Left lung (tissue), 10 donors: ENCODE measurements around the gene CADM1. TPM values are rescaled to one million over a fixed set of nuclear protein-coding genes. Genes with fewer than 3 reads are reported as not detected.

Experiments
- ATAC-seq: fragments of 200-7000 bp; cut with Tn5 transposase; one replicate; pipeline ENCODE4 v1.9.1; 2020; ENCODE audit warnings: moderate library complexity
- DNase-seq, 4 donors: peaks; one replicate each; pipeline ENCODE4 v3.0.0-alpha.2; 2013 to 2020
- H3K27ac ChIP-seq, 2 donors: fragments of 200-600 bp; sonication (generic) in 1 of 2; one replicate each; pipeline versions ENCODE4 v1.5.0 to v1.8.0; 2020 to 2021
- H3K27me3 ChIP-seq, 2 donors: fragments of 200-600 bp; sonication (generic) in 1 of 2; one replicate each; pipeline versions ENCODE4 v1.5.0 to v1.8.0; 2020 to 2021
- H3K36me3 ChIP-seq, 2 donors: fragments of 200-600 bp; sonication (generic) in 1 of 2; one replicate each; pipeline versions ENCODE4 v1.5.0 to v1.8.0; 2020 to 2021
- H3K4me1 ChIP-seq, 2 donors: fragments of 200-600 bp; one replicate each; pipeline ENCODE4 v1.8.0; 2021
- H3K4me3 ChIP-seq, 2 donors: fragments of 200-600 bp; sonication (generic) in 1 of 2; one replicate each; pipeline versions ENCODE4 v1.5.0 to v1.8.0; 2020 to 2021; ENCODE audit warnings: mild to moderate bottlenecking in 1 of 2
- H3K9me3 ChIP-seq, 2 donors: fragments of 200-600 bp; sonication (generic) in 1 of 2; one replicate each; pipeline versions ENCODE4 v1.5.0 to v1.8.0; 2020 to 2021
- intact Hi-C, 2 donors: fragments of 100-400 bp; cut with DNase I; formaldehyde crosslinking; loops; one replicate each; pipeline versions ENCODE4 v1.11.2 to v1.14.2; 2022
- polyA plus RNA-seq, 6 donors: library from polyadenylated mRNA; unstranded; fragments of 120-200 nt; gene quantifications; one replicate each; pipeline ENCODE4 v1.2.1, GENCODE V29; 2013; ENCODE audit not compliant: insufficient read length in 6 of 6
- total RNA-seq, 2 donors: library from RNA; stranded (reverse); fragmentation: NEBNext Ultra II Directional; extraction: Animal tissue kit (Norgen Biotek cat#: 25700); gene quantifications; one replicate each; pipeline ENCODE4 v1.2.1, GENCODE V29; 2021
- TF ChIP-seq, protein P1 (sequence below), 2 donors: fragments of 200-600 bp; sonication (generic) in 1 of 2; IDR thresholded peaks; one replicate each; pipeline versions ENCODE4 v1.5.0 to v1.8.0; 2021; ENCODE audit warnings: antibody characterized with exemption in 2 of 2
- donor health status: DM: no; HTN: yes; CAD: no.
- donor health status: DM: no; HTN: no; CAD: no.

Gene CADM1
- total and polyA plus RNA-seq, 8 donors = 105 to 307 (median 156) TPM

GRCh38 chr11:115362997-115363396, 141.2 kb downstream of the CADM1 start:
- no peaks in the 10 kb centered on the region for H3K9me3 ChIP-seq

GRCh38 chr11:115361025-115361424, 143.2 kb downstream of the CADM1 start:
- no peak for DNase-seq
- Histone ChIP-seq H3K36me3 (no peaks in the 10 kb centered on the region), H3K4me1 (no peaks in the 10 kb centered on the region), H3K27ac (no peak overlapping the region), H3K27me3 (no peaks in the 10 kb centered on the region), H3K4me3 (no peak overlapping the region), H3K9me3 (no peaks in the 10 kb centered on the region)
- TF ChIP-seq, protein P1, sequence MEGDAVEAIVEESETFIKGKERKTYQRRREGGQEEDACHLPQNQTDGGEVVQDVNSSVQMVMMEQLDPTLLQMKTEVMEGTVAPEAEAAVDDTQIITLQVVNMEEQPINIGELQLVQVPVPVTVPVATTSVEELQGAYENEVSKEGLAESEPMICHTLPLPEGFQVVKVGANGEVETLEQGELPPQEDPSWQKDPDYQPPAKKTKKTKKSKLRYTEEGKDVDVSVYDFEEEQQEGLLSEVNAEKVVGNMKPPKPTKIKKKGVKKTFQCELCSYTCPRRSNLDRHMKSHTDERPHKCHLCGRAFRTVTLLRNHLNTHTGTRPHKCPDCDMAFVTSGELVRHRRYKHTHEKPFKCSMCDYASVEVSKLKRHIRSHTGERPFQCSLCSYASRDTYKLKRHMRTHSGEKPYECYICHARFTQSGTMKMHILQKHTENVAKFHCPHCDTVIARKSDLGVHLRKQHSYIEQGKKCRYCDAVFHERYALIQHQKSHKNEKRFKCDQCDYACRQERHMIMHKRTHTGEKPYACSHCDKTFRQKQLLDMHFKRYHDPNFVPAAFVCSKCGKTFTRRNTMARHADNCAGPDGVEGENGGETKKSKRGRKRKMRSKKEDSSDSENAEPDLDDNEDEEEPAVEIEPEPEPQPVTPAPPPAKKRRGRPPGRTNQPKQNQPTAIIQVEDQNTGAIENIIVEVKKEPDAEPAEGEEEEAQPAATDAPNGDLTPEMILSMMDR (IDR thresholded peaks at IDR 0.05) = no peak
- intact Hi-C loops = no loop called here
- ATAC-seq = no peak

More at GRCh38 chr11:115362997-115363396, 141.2 kb downstream of the CADM1 start:
- no peaks in the 10 kb centered on the region for H3K27me3 ChIP-seq
- TF ChIP-seq, protein P1 (IDR thresholded peaks at IDR 0.05) = no peak
- intact Hi-C loops = no loop called here
- no peak overlapping the region for H3K27ac ChIP-seq
- H3K4me3 ChIP-seq = no peak overlapping the region
- no peaks in the 10 kb centered on the region for H3K36me3 ChIP-seq
- H3K4me1 ChIP-seq = no peaks in the 10 kb centered on the region
- ATAC-seq = no peak
- no peak for DNase-seq

DNA sequence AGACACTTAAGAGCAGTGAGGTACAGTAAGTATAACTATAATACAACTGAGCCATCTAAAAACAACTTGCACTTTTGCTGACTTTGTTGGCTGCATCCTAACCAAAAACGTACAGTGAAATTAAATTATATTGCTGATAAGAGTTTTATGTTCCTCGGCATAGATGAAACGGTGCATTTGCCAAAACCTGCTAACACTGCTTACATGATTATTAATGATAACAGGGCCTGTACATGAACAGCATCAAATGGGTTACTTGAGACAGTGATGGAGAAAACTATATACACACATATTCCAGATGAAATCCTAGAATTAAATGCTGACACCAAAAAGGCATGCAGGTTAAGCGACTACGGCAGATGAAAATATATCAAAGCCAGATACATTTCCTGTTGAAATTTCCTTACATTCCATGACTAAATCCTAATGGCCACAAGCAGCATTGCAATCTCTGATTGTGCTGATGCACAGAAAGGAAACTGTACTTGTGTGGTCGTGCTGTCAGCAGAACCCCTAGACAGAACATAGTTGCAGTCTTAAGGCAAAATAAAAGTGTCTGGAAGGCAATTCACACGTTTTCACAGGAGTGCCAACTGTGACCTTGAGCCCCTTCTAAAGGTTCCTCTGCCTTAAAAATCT, 143.9 kb downstream of the CADM1 start:
- no peaks in the 10 kb centered on the region for H3K4me1 ChIP-seq
- intact Hi-C loops = no loop called here
- ATAC-seq (no peak), DNase-seq (no peak)
- TF ChIP-seq, protein P1 (IDR thresholded peaks at IDR 0.05) = no peak
- H3K27me3 ChIP-seq = no peaks in the 10 kb centered on the region
- no peaks in the 10 kb centered on the region for H3K9me3 ChIP-seq
- no peak overlapping the region for H3K27ac ChIP-seq
- H3K4me3 ChIP-seq = no peak overlapping the region
- H3K36me3 ChIP-seq = no peaks in the 10 kb centered on the region

- H3K4me1 ChIP-seq = no peaks in the 10 kb centered on the region
- no peaks in the 10 kb centered on the region for H3K27me3 ChIP-seq
- no peak for DNase-seq
- intact Hi-C loops = no loop called here
- H3K27ac ChIP-seq = no peak overlapping the region
- no peaks in the 10 kb centered on the region for H3K36me3 ChIP-seq
- no peak overlapping the region for H3K4me3 ChIP-seq
- TF ChIP-seq, protein P1 (IDR thresholded peaks at IDR 0.05) = no peak
- H3K9me3 ChIP-seq = no peaks in the 10 kb centered on the region
- ATAC-seq = no peak
These were observed 147.1 kb downstream of the CADM1 start for GRCh38 chr11:115357066-115357465.

DNA sequence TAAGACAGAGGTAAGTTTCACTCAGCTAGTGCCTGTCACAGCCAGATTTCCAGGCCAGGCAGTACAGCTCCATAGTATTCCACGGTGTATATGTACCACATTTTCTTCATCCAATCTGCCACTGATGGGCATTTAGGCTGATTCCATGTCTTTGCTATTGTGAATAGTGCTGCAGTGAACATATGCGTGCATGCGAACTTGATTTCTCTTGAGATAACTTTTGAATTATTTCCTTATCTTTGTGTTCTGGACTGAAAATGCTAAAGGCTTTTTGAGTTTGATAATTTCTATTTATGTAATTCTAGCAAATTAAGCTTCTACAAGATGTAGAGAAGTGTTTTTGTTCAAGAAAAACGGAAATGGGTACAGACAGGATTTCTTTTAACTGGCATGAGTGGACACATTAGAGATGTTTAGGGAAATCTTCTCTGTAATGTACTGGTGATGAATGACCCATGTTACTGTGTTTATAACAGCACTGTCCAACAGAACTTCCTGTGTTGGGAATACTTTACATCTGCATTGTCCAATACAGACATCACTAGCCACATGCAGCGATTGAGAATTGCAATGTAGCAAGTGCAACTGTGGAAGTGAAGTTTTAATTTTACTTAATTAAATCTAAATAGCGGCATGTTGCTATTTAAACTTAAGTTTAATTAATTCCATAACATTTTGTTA, 151.3 kb downstream of the CADM1 start:
- DNase-seq (peak in 2 of 4 donors; percentile 51 to 64), ATAC-seq (no peak)
- intact Hi-C loops = no loop called here
- Histone ChIP-seq H3K27ac (no peak overlapping the region), H3K4me3 (no peak overlapping the region), H3K36me3 (no peaks in the 10 kb centered on the region), H3K27me3 (no peaks in the 10 kb centered on the region), H3K9me3 (no peaks in the 10 kb centered on the region), H3K4me1 (peaks cover 0 to 2% of the 10 kb centered on the region in 2 donors)
- TF ChIP-seq, protein P1 (IDR thresholded peaks at IDR 0.05) = no peak
